ENCODE data around the gene ALAD. TPM values are rescaled to one million over a fixed set of nuclear protein-coding genes. Genes with fewer than 3 reads are reported as not detected.
A peak's percentile ranks its signal among the peaks of the same experiment; 100 is the strongest.

The ALAD gene
- total RNA-seq, 3 donors from 2014 or later (not counting 1 experiment from before 2014, with no cell fraction given): 30.3 to 38.7 (median 36.4) TPM

GRCh38 chr9:113410207-113410864 lies 9.3 kb upstream of the ALAD start, which contains the start of the genes C9orf43 and POLE3:
C9orf43 (plus strand) TSS chr9:113410747; CDS start chr9:113413494, 2,747 bp downstream.
POLE3 (minus strand) TSS chr9:113410675; CDS start chr9:113410293, 382 bp downstream.
- peaks cover 7% of the 10 kb centered on the region for H3K36me3 ChIP-seq (ENCODE audit: control insufficient read depth, insufficient read depth, low read length)
- Mint-ChIP-seq H3K36me3 (no peaks in the 10 kb centered on the region), H3K9me3 (no peaks in the 10 kb centered on the region), H3K27me3 (ENCODE audit: low read depth in 2 of 2) (no peaks in the 10 kb centered on the region), H3K4me1 (peaks cover 24 to 28% of the 10 kb centered on the region in 2 donors), H3K27ac (peak within 1 kb of the TSS; percentile 96 to 99), H3K4me3 (peak within 1 kb of the TSS; percentile 94)
- peak within 1 kb of the TSS; percentile 78 for H3K4me3 ChIP-seq (ENCODE audit: low read length)
- DNase-seq (peak; percentile 94 to 97), ATAC-seq (peak; percentile 88 to 97 (median 91))
- WGBS (ENCODE audit: insufficient coverage): under 1% methylated on average over 61 of the region's 61 CpGs
- no peaks in the 10 kb centered on the region for H3K9me3 ChIP-seq (ENCODE audit: control insufficient read depth, insufficient read depth, low read length)
- intact Hi-C loops (cut with micrococcal nuclease): loop anchor here (1.0 to 2.0 kb wide), 5 partner anchors 9 to 190 kb away; partner anchors contain the start of genes ALAD, CDC26, FKBP15 and PRPF4
- no peaks in the 10 kb centered on the region for H3K27me3 ChIP-seq (ENCODE audit: control insufficient read depth, insufficient read depth, low read length)
- peaks cover 23% of the 10 kb centered on the region for H3K4me1 ChIP-seq (ENCODE audit: control insufficient read depth, insufficient read depth, low read length)
- peak within 1 kb of the TSS; percentile 95 for H3K27ac ChIP-seq (ENCODE audit: low read length)
- no peak for TF ChIP-seq CTCF (IDR thresholded peaks at IDR 0.05)

DNA sequence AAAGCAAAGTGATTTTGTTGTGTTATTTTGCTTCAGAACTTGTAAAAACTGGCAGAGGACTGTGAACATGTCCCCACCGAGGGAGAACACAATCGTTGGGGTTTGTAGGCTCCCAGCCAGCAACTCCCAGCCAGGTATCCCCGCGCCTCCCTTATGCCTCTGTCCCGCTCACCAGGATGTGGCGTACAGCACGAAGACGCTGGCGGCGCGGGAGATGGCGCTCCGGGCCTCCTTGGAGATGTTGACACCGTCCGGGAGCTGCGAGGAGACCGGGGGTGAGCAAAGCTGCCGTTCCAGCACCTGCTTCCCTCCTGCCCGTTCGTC lies 8.8 kb upstream of the ALAD start:
- Histone ChIP-seq H3K4me3 (ENCODE audit: low read length) (peak overlapping the region; percentile 78), H3K27ac (ENCODE audit: low read length) (peak overlapping the region; percentile 95), H3K36me3 (ENCODE audit: control insufficient read depth, insufficient read depth, low read length) (peaks cover 7% of the 10 kb centered on the region), H3K27me3 (ENCODE audit: control insufficient read depth, insufficient read depth, low read length) (no peaks in the 10 kb centered on the region), H3K9me3 (ENCODE audit: control insufficient read depth, insufficient read depth, low read length) (no peaks in the 10 kb centered on the region), H3K4me1 (ENCODE audit: control insufficient read depth, insufficient read depth, low read length) (peaks cover 23% of the 10 kb centered on the region)
- Mint-ChIP-seq H3K36me3 (no peaks in the 10 kb centered on the region), H3K27ac (peak overlapping the region; percentile 96 to 99), H3K27me3 (ENCODE audit: low read depth in 2 of 2) (no peaks in the 10 kb centered on the region), H3K4me1 (peaks cover 24 to 28% of the 10 kb centered on the region in 2 donors), H3K9me3 (no peaks in the 10 kb centered on the region), H3K4me3 (peak overlapping the region; percentile 94)
- DNase-seq (no peak), ATAC-seq (no peak)
- under 1% methylated on average over 20 of the region's 20 CpGs for WGBS (ENCODE audit: insufficient coverage)
- intact Hi-C loops (cut with micrococcal nuclease): loop anchor here (1.0 to 2.0 kb wide), 5 partner anchors 9 to 189 kb away; partner anchors contain the start of genes ALAD, CDC26, FKBP15 and PRPF4
- TF ChIP-seq CTCF (IDR thresholded peaks at IDR 0.05): no peak

- intact Hi-C loops (cut with micrococcal nuclease): no loop called here
Measured at GRCh38 chr9:113409481-113409880, 8.4 kb upstream of the ALAD start.

More at GRCh38 chr9:113409481-113409880, 8.4 kb upstream of the ALAD start:
- peaks cover 23% of the 10 kb centered on the region for H3K4me1 ChIP-seq (ENCODE audit: control insufficient read depth, insufficient read depth, low read length)
- peak overlapping the region; percentile 96 to 99 for H3K27ac Mint-ChIP-seq
- H3K4me3 ChIP-seq (ENCODE audit: low read length): peak overlapping the region; percentile 78
- no peak for TF ChIP-seq CTCF (IDR thresholded peaks at IDR 0.05)
- DNase-seq (peak in 1 of 2 donors; percentile 17), ATAC-seq (no peak)
- H3K9me3 Mint-ChIP-seq: no peaks in the 10 kb centered on the region
- 47% methylated on average over 10 of the region's 10 CpGs for WGBS (ENCODE audit: insufficient coverage)
- peaks cover 7% of the 10 kb centered on the region for H3K36me3 ChIP-seq (ENCODE audit: control insufficient read depth, insufficient read depth, low read length)
- no peaks in the 10 kb centered on the region for H3K9me3 ChIP-seq (ENCODE audit: control insufficient read depth, insufficient read depth, low read length)
- H3K27me3 Mint-ChIP-seq (ENCODE audit: low read depth in 2 of 2): no peaks in the 10 kb centered on the region
- H3K4me3 Mint-ChIP-seq: peak overlapping the region; percentile 94
- H3K27me3 ChIP-seq (ENCODE audit: control insufficient read depth, insufficient read depth, low read length): no peaks in the 10 kb centered on the region
- peaks cover 24 to 28% of the 10 kb centered on the region in 2 donors for H3K4me1 Mint-ChIP-seq
- no peaks in the 10 kb centered on the region for H3K36me3 Mint-ChIP-seq
- peak overlapping the region; percentile 95 for H3K27ac ChIP-seq (ENCODE audit: low read length)

Measured in natural killer cell (primary cell).